ENCODE data around the gene SLC36A4. TPM values are rescaled to one million over a fixed set of nuclear protein-coding genes. Genes with fewer than 3 reads are reported as not detected.
A peak's percentile ranks its signal among the peaks of the same experiment; 100 is the strongest.

Gene SLC36A4
- total and polyA plus RNA-seq, 2 of the 13 experiments (the other 11 are each of a cell fraction or from before 2014, with no cell fraction given): 7.3 to 9.5 TPM

GRCh38 chr11:93234602-93235207 lies 36.9 kb upstream of the SLC36A4 start:
- no peak overlapping the region for H2AFZ ChIP-seq (ENCODE audit: low read length)
- FAIRE-seq: peak; percentile 83
- TF ChIP-seq RAD21 (CRISPR knock-in tag; IDR thresholded peaks at IDR 0.05): peak; percentile 88
- no peak for TF ChIP-seq ZNF275 (CRISPR knock-in tag; IDR thresholded peaks at IDR 0.05; ENCODE audit: borderline replicate concordance)
- no peak for TF ChIP-seq PTBP1 (IDR thresholded peaks at IDR 0.05; ENCODE audit: low read depth, low read length, poor library complexity, severe bottlenecking)
- TF ChIP-seq ZNF543 (CRISPR knock-in tag; IDR thresholded peaks at IDR 0.05): no peak
- TF ChIP-seq CTCF (CRISPR knock-in tag; IDR thresholded peaks at IDR 0.05): peak; percentile 95
- no peak for TF ChIP-seq RBFOX2 (IDR thresholded peaks at IDR 0.05; ENCODE audit: low read depth, low read length)
- TF ChIP-seq WIZ (CRISPR knock-in tag; IDR thresholded peaks at IDR 0.05): no peak
- no peak for TF ChIP-seq FOXJ3 (CRISPR knock-in tag; IDR thresholded peaks at IDR 0.05; ENCODE audit: borderline replicate concordance)
- TF ChIP-seq HINFP (CRISPR knock-in tag; IDR thresholded peaks at IDR 0.05; ENCODE audit: low read depth): no peak
- 0 out of 2 replicates have a peak, but pooled peaks have one; percentile 30 for TF ChIP-seq ARID5B (CRISPR knock-in tag; IDR thresholded peaks at IDR 0.05)
- no peak for TF ChIP-seq TRAFD1 (CRISPR knock-in tag; IDR thresholded peaks at IDR 0.05; ENCODE audit: borderline replicate concordance)
- no peak for TF ChIP-seq ZNF383 (CRISPR knock-in tag; IDR thresholded peaks at IDR 0.05; ENCODE audit: borderline replicate concordance)
- peak; percentile 99 for TF ChIP-seq STAG1 (CRISPR knock-in tag; IDR thresholded peaks at IDR 0.05)

More at GRCh38 chr11:93234602-93235207, 36.9 kb upstream of the SLC36A4 start:
- 27% methylated on average over 2 of the region's 4 CpGs for WGBS (ENCODE audit: low lambda C conversion rate)
- ChIA-PET POLR2A (no interaction called here), CTCF (ENCODE audit: low intra/inter-chr PET ratio, low total read pairs) (interaction anchor here (0.8 to 2.5 kb wide), 4 partner anchors 65 to 417 kb away, joined by 3 to 31 read pairs (median 9); partner anchors contain the start of gene SMCO4)
- no peaks in the 10 kb centered on the region for H3K9me3 ChIP-seq (ENCODE audit: low read length)
- no peaks in the 10 kb centered on the region for H3K36me3 ChIP-seq (replicated peaks in 1 of 2; ENCODE audit: control insufficient read depth in 1 of 2, insufficient read depth in 2 of 2, low read length in 2 of 2)
- no peaks in the 10 kb centered on the region for H3K79me2 ChIP-seq (ENCODE audit: insufficient read depth, low read length)
- no peaks in the 10 kb centered on the region for H3K4me1 ChIP-seq (ENCODE audit: insufficient read depth, low read length)
- H3K27ac ChIP-seq (ENCODE audit: extremely low read length, insufficient read depth, low read length): no peak overlapping the region
- ATAC-seq: peak; percentile 99
- BruUV-seq (replicated peaks): no TSS peak
- no peak overlapping the region for H3K4me3 ChIP-seq (replicated peaks in 1 of 3; ENCODE audit: insufficient read depth in 1 of 3, low read depth in 2 of 3, low read length in 3 of 3)
- no peaks in the 10 kb centered on the region for H3K27me3 ChIP-seq (ENCODE audit: control insufficient read depth in 1 of 2, insufficient read depth in 2 of 2, low read length in 2 of 2)
- DNase-seq (ENCODE audit: low spot score): peak; percentile 61
- intact Hi-C loops (cut with micrococcal nuclease; ENCODE audit: unreplicated experiment) (loop anchor here (1.0 to 5.0 kb wide), 3 partner anchors 414 to 553 kb away; no protein-coding TSS in a partner anchor), in situ Hi-C loops (cut with HindIII; ENCODE audit: extremely low pct_ligation_motif_present, low pct_unique_long_range_greater_than_20kb) (loop anchor here (5.0 kb wide), 2 partner anchors 308 to 418 kb away; partner anchors contain the start of gene SMCO4)
- H3K9ac ChIP-seq (ENCODE audit: insufficient read depth, low read depth, low read length): no peak overlapping the region
- H4K20me1 ChIP-seq (ENCODE audit: insufficient read depth, low read length): no peaks in the 10 kb centered on the region
- no peak overlapping the region for H3K4me2 ChIP-seq (ENCODE audit: low read depth, low read length)

Data from HepG2 (cell line).